ENCODE measurements around the gene S100A14.

Gene S100A14

GRCh38 chr1:153616917-153617311 lies 789 bp upstream of the S100A14 start:
- in situ Hi-C loops (cut with HindIII; ENCODE audit: low sequenced_read_pairs), result no loop called here

DNA sequence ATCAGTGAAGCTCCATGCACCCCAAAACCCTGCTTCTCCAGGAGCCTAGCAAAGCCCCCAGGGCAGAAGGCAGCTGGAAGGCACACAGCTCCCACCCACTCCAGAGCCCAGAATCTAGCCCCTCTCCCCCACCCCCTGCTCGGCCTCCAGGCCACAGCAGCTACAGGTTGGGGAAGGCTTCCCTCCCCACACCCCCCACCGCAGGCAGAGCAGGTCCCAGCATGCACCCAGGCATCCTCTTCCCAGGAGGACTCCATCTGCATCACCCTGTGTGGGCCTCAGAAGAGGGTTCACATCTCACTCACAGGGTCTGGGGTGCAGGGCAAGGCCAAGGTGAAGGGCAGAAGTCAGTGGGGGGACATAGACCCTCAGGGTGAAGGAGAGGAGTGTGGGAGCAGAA lies 719 bp downstream of the S100A14 start:
- in situ Hi-C loops (cut with HindIII; ENCODE audit: low sequenced_read_pairs), result no loop called here

DNA sequence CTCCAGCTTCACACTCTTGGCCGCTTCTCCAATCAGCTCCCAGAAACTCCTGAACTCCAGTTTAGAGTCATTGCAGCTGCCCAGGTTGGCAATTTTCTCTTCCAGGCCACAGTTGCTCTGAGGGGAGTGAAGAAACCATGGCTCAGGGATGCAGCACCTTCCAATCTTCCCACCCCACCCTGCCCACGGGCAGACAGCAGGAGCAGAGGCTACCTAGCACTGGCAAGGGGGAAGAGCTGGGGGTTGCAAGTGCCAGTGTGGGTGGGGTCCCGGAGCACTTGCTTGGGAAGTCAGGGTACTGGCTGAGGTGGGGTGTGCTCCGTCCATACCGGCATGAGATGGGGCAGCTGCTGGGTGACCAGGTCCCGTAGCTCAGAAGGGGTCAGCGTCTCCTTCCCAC lies 1.2 kb downstream of the S100A14 start:
- in situ Hi-C loops (cut with HindIII; ENCODE audit: low sequenced_read_pairs), result no loop called here

DNA sequence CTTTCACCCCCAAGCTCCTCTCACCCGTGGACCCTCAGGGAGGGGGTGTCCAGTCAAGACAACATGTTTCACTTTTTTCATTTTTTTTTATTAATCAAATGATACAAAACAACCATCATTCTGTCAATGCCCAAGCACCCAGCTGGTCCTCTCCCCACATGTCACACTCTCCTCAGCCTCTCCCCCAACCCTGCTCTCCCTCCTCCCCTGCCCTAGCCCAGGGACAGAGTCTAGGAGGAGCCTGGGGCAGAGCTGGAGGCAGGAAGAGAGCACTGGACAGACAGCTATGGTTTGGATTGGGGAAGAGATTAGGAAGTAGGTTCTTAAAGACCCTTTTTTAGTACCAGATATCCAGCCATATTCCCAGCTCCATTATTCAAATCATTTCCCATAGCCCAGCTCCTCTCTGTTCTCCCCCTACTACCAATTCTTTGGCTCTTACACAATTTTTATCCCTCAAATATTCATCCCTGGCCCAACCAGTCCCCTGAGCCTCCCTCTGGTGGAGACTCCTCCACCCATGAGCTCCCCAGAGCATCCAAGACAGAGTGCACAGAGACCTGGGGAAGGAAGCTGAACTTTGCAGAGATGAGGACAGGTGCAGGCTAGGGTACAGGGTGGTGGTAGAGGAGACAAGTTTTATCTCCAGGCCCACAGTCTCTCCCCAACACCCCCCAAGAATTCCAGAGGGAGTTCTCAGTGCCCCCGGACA lies 1.8 kb downstream of the S100A14 start:
- in situ Hi-C loops (cut with HindIII; ENCODE audit: low sequenced_read_pairs), result no loop called here

- in situ Hi-C loops (cut with HindIII; ENCODE audit: low sequenced_read_pairs), result no loop called here
These were observed 2.7 kb downstream of the S100A14 start for GRCh38 chr1:153613406-153613805.

DNA sequence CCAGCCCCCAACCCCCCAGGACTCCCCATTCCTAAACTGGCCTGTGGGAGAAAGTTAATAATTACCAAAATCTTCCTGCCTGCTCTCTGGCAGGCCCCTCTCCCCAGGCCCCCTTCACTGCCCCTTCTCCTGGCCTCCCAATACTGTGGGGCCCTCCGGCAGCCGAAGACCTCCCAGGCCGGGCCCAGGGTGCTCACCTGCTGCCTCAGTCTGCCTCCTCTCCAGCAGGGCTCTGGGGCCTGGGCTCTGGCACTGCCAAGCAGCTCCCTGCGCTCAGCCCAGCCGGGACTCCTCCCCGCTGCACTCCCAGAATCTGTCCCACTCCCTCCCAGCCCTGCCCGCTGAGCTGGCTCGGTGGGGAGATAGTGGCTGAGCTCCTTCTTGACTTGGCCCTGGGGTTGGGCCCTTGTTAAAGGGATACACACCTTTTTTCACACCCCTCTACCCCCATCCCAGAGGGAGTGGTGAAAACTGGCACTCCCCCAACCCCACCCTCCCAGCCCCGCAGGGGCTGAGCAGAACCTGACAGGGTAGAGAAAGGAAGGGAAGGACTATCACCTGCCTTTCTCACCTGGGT lies 3.3 kb downstream of the S100A14 start, which contains the start of gene S100A16:
TSS of gene S100A16 (minus strand) at position 383 of the 577 bp plus-strand sequence. CDS start 4,986 bp downstream, outside the sequence.
- in situ Hi-C loops (cut with HindIII; ENCODE audit: low sequenced_read_pairs), result no loop called here

- in situ Hi-C loops (cut with HindIII; ENCODE audit: low sequenced_read_pairs), result no loop called here
These were observed 3.9 kb downstream of the S100A14 start for GRCh38 chr1:153612111-153612754.

GRCh38 chr1:153611356-153611755 lies 4.8 kb downstream of the S100A14 start:
- in situ Hi-C loops (cut with HindIII; ENCODE audit: low sequenced_read_pairs), result no loop called here

DNA sequence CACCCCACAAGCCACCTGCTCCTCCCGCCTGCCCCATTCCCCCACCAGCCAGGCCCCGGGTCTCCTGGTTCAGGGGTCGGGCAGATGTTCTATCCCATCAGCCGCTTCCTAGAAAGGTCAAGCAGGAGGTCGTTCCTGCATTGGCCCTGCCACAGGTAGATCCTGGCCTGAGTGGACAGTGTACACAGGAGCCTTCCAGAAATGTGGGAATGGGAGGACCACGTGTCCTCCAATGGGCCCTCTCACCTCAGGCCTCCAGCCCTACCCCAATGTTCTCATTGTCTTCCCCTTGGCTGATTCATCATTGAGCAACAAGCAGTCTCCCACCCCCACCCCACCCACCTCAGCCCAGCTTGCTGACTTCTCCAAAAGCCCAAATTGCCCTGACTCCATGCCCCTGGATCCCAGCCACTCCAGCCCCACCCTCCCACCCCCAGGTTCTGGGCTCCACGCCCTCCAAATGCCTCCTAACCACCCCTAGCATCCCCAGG lies 5.3 kb downstream of the S100A14 start:
- in situ Hi-C loops (cut with HindIII; ENCODE audit: low sequenced_read_pairs), result no loop called here

- in situ Hi-C loops (cut with HindIII; ENCODE audit: low sequenced_read_pairs), result no loop called here
These were observed 5.8 kb downstream of the S100A14 start for GRCh38 chr1:153610334-153610733.

- in situ Hi-C loops (cut with HindIII; ENCODE audit: low sequenced_read_pairs), result no loop called here
These were observed 6.6 kb downstream of the S100A14 start for GRCh38 chr1:153609585-153609907.

- in situ Hi-C loops (cut with HindIII; ENCODE audit: low sequenced_read_pairs), result no loop called here
These were observed 7.2 kb downstream of the S100A14 start for GRCh38 chr1:153608742-153609584.

DNA sequence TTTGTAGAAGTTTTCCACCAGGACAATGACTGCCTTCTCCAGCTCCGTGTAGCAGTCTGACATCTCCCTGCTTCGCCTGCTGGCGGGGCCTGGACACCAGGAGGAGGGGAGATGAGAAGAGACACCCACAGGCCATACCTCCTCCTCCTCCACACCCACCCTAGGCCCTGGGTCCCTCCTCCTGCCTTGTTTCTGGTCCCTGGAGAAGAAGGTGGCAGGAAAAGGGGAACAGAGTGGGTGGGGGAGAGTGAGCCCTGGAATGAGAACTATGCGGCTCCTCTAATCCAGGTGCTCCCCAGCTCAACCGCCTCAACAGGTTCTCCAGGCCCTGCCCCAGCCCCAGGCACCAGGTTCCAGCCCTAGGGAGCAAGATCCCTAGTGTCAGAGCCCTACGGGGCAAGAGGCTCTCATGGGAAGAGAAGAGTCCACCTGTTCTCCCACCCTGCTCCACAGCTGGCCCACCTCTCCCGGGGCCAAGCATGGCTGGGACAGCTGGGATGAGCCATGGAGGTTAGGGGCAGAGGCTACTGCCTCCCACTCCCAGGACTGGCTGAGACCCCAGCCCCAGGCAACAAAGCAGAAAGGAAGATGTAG lies 7.9 kb downstream of the S100A14 start:
- in situ Hi-C loops (cut with HindIII; ENCODE audit: low sequenced_read_pairs), result no loop called here

GRCh38 chr1:153607381-153607780 lies 8.7 kb downstream of the S100A14 start:
- in situ Hi-C loops (cut with HindIII; ENCODE audit: low sequenced_read_pairs), result no loop called here

GRCh38 chr1:153606194-153606593 lies 9.9 kb downstream of the S100A14 start:
- in situ Hi-C loops (cut with HindIII; ENCODE audit: low sequenced_read_pairs), result no loop called here

- in situ Hi-C loops (cut with HindIII; ENCODE audit: low sequenced_read_pairs), result no loop called here
These were observed 13.4 kb downstream of the S100A14 start for GRCh38 chr1:153602749-153603148.

- in situ Hi-C loops (cut with HindIII; ENCODE audit: low sequenced_read_pairs), result no loop called here
These were observed 16.3 kb downstream of the S100A14 start for GRCh38 chr1:153599847-153600246.

DNA sequence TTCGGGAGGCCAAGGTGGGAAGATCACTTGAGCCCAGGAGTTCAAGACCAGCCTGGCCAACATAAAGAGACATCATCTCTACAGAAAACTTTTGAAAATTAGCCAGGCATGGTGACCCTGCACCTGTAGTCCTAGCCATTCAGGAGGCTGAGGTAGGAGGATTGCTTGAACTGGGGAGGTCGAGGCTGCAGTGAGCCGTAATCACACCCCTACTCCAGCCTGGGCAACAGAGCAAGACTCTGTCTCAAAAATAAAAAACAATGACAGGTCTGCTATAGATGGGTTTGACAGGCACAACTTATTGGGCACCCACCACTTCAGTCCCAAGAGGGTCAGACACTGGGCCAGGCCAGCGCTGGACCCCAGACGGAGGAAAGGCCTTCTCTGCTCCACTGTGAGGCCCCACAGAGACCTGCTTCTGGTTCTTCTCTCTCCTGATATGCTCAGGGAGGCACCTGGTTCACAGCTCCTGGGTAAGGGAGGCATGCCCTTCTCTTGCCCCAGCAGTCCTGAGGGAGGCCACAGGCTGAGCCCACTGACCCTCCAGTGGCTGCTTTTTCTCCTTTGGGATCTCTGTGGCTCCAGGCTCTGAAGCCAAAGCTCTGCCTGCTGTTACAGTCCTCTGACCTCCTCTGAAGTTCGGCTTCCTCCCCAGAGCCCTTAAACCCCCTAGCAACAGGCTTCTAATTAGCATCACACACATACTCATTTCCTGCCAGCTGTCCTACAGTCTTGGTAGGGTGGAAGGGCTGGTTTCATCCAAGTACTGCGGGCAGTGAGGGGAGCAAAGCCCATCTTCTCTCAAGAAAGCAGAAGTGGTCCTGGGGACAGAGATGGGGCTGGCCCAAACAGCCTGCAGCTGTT lies 17.6 kb downstream of the S100A14 start:
- in situ Hi-C loops (cut with HindIII; ENCODE audit: low sequenced_read_pairs), result no loop called here

DNA sequence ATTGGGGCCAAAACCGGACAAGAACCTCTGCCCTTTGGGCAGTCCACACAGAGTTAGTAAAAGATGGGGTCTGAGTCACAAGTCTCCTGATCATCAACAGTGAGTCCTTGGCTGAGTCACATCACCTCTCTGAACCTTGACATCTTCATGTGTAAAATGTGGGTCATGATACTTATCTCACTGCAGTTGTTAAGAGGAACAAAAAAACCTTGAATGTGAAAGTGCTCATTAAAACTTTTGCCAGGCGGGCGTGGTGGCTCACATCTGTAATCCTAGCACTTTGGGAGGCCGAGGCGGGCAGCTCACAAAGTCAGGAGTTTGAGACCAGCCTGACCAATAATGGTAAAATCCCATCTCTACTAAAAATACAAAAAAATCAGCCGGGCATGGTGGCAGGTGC lies 18.9 kb downstream of the S100A14 start:
- in situ Hi-C loops (cut with HindIII; ENCODE audit: low sequenced_read_pairs), result no loop called here

GRCh38 chr1:153592748-153593147 lies 23.4 kb downstream of the S100A14 start:
- in situ Hi-C loops (cut with HindIII; ENCODE audit: low sequenced_read_pairs), result no loop called here
